ENCODE results near the gene TMEM231. TPM values are rescaled to one million over a fixed set of nuclear protein-coding genes. Genes with fewer than 3 reads are reported as not detected.
"Not testable (repeated sequence)": the region's sequence is repeated elsewhere in the genome, so short reads cannot be mapped to it uniquely, and the experiment has no call there.

The TMEM231 gene
- total RNA-seq, 1 experiment from 2014 or later: 8.4 TPM

DNA sequence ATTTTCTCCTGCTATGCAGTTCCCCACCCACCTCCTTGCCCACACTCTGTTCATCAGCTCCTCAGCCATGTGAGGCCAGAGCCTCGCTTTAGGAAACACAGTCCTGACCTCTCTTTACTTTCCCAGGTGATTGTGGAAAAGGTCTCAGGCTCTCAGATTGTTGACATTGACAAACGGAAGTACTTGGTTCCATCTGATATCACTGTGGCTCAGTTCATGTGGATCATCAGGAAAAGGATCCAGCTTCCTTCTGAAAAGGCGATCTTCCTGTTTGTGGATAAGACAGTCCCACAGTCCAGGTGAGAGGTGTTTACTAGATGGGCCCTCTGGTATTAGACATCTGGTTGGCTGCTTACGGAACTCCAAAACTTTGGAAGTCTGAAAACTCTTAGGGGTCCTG, 11.9 kb upstream of the TMEM231 start:
- no peak for DNase-seq (ENCODE audit: low spot score)

- DNase-seq (ENCODE audit: low spot score): peak; percentile 5
These were observed 10.8 kb upstream of the TMEM231 start for GRCh38 chr16:75566758-75567255.

GRCh38 chr16:75566040-75566757, 10.1 kb upstream of the TMEM231 start, which contains the start of gene GABARAPL2:
Gene GABARAPL2, plus strand, starts transcription at chr16:75566379. Its CDS starts 108 bp downstream, at chr16:75566487.
- peak; percentile 82 for DNase-seq (ENCODE audit: low spot score)

- DNase-seq (ENCODE audit: low spot score): no peak
These were observed 9.6 kb upstream of the TMEM231 start for GRCh38 chr16:75565640-75566039.

- DNase-seq (ENCODE audit: low spot score): peak; percentile 13
These were observed 3.7 kb upstream of the TMEM231 start for GRCh38 chr16:75559564-75560372.

DNA sequence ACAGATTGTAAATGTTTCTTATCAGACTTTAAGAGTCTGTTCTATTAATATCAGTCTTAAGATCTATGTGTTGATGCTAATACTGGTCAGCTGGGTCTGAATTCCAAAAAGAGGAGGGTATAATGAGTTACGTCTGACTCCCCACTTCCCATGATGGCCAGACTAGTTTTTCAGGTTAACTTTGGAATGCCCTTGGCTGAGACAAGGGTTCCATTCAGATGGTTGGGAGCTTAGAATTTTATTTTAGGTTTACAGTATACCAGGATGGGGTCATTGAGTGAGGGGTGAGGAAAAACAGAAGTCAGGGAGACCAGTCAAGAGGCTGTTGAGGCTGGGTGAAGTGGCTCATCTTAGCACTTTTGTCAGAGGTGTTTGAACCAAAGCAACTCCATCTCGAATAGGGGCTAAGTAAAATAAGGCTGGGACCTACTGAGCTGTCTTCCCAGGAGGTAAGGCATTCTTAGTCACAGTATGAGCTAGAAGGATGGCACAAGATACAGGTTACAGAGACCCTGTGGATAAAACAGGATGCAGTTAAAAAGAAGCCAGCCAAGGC, 2.9 kb upstream of the TMEM231 start:
- no peak for DNase-seq (ENCODE audit: low spot score)

- no peak for DNase-seq (ENCODE audit: low spot score)
These were observed 439 bp upstream of the TMEM231 start for GRCh38 chr16:75556431-75556950.

- DNase-seq (ENCODE audit: low spot score): peak; percentile 79
These were observed 792 bp downstream of the TMEM231 start for GRCh38 chr16:75555213-75555706.

DNA sequence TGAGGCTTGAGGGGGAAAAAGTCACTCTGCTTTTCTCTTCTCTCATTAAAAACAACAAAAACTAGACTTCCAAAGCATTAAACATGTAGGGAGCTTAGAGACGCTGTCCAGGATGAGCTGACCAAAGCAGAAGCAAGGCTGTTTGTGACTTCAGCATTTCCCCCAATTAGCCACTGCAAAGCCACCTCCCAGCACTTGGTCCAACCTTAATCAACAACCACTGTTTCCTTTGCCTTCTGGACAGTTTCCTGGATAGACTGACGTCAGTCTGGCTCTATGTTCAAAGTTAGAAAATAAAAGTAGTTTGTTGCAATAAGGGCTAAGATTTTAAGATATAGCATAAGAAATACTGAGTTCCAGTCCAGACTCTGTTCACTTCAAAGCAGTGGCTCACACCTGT, 3.1 kb downstream of the TMEM231 start:
- DNase-seq (ENCODE audit: low spot score): no peak

DNA sequence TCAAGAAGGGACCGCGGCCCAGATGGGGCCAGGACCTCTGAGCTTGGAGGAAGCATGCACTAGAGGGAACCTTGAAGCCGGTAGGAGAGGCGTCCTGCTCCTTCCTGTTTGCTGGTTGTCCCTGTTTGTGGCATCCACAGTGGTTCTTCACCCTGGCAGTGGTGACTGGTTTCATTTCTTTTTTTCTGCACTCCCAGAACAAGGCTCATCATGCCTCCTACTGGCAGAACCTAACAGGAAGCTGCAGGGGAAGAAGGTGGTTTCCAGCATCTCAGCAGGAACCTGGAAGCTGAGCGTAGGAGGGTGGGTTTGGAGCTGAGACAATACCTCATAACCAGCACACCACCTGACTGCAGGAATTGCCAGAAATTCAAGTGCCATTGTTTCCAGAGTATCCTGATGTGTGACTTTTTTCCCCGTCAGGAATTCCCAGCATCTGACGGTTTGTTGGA, 5.8 kb downstream of the TMEM231 start:
- peak; percentile 71 for DNase-seq (ENCODE audit: low spot score)

DNA sequence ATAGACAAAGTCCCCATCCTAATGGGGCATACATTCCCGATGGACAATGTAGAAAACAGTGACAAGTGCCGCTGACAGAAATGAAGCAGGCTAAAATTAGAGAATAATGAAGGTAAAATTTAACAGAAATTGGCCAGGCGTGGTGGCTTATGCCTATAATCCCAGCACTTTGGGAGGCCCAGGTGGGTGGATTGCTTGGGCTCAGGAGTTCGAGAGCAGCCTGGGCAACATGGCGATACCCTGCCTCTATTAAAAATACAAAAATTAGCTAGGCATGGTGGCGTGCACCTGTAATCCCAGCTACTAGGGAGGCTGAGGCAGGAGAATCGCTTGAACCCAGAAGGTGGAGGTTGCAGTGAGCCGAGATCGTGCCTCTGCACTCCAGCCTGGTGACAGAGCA, 7.6 kb downstream of the TMEM231 start:
- DNase-seq (ENCODE audit: low spot score): not testable (repeated sequence)

DNA sequence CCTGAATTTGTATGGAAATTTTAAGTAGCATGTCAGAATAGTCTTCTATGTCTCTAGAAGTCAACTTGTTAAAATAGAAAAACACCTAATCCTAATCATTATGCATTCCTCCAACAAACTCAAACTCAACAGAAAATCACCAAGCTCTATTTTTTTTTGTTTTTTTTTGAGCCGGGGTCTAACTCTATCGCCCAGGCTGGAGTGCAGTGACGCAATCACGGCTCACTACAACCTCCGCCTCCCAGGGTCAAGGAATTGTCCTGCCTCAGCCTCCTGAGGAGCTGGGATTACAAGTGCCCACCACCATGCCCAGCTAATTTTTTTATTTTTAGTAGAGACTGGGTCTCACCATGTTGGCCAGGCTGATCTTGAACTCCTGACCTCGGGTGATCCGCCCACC, 9.8 kb downstream of the TMEM231 start:
- no peak for DNase-seq (ENCODE audit: low spot score)

GRCh38 chr16:75545879-75546278, 10.2 kb downstream of the TMEM231 start:
- not testable (repeated sequence) for DNase-seq (ENCODE audit: low spot score)

- not testable (repeated sequence) for DNase-seq (ENCODE audit: low spot score)
These were observed 13.6 kb downstream of the TMEM231 start for GRCh38 chr16:75542462-75542861.

- DNase-seq (ENCODE audit: low spot score): no peak
These were observed 14.8 kb downstream of the TMEM231 start for GRCh38 chr16:75541236-75541635.

- DNase-seq (ENCODE audit: low spot score): not testable (repeated sequence)
These were observed 17.0 kb downstream of the TMEM231 start for GRCh38 chr16:75538882-75539565.

GRCh38 chr16:75537776-75538175, 18.3 kb downstream of the TMEM231 start:
- no peak for DNase-seq (ENCODE audit: low spot score)

- DNase-seq (ENCODE audit: low spot score): peak; percentile 30
These were observed 20.2 kb downstream of the TMEM231 start, which contains the start of gene CHST5 for GRCh38 chr16:75535901-75536300. Gene CHST5, minus strand, starts transcription at chr16:75536108. Its CDS starts 5,724 bp downstream, at chr16:75530384.

- no peak for DNase-seq (ENCODE audit: low spot score)
These were observed 20.7 kb downstream of the TMEM231 start for GRCh38 chr16:75535211-75535843.

DNA sequence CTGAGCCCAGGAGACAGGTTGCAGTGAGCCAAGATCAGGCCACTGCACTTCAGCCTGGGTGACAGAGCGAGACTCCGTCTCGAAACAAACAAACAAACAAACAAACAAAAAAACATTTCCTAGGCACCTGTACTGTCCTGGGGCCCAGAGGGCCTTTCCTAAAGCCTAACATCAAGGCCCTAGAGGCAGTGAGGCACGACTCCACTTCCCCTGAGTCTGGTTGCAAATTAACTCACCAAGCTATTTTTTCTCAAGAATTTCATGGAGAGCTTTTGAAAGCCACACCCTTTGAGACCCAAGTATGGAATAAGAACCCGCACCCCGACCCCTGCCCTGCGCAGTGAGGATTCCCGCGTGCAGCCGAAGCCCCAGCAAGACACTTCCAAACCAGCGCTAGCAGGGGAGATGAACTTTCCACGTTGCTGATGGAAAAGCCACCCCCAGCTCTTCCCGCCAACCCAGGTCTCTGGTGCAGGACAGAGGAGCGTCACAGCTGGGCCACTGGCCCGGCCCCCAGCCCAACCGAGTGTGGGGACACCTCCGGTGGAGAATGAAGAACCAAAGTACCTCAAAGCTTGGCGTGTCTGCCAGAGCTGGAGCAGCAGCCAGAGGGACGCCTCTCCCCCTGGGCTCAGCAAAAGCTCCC, 21.4 kb downstream of the TMEM231 start:
- no peak for DNase-seq (ENCODE audit: low spot score)

Data from HT-29 (cell line).